Common myeloid progenitor, CD34-positive (primary cell): Measurements from ENCODE around the gene SNX2.

ENCODE experiments used
- CTCF ChIA-PET: fragments of 350-600 bp; sonication (Branson Sonifier 250); formaldehyde crosslinking; loops from one replicate; lab custom pipeline; 2021; ENCODE audit warnings: antibody characterized with exemption; lab: Charles Lee
- POLR2A ChIA-PET: fragments of 350-600 bp; sonication (Branson Sonifier 250); formaldehyde crosslinking; loops from one replicate; lab custom pipeline; 2021; ENCODE audit warnings: antibody characterized with exemption; lab: Charles Lee
- DNase-seq, 3 donors: peaks; one replicate each; pipeline versions ENCODE4 v3.0.0 to v3.0.0-alpha.2; 2013
- H3K27ac ChIP-seq, 2 experiments: 1 replicate in 1 of 2; 2 replicates in 1 of 2; pipeline ENCODE4 v1.7.0; 2013; ENCODE audit warnings: inconsistent platforms in 2 of 2, low read length in 2 of 2, mild to moderate bottlenecking in 2 of 2, low read depth in 1 of 2, moderate library complexity in 1 of 2; ENCODE audit not compliant: severe bottlenecking in 2 of 2, insufficient read depth in 1 of 2, poor library complexity in 1 of 2
- H3K27me3 ChIP-seq, 5 experiments: replicated peaks in 2 of 5; 1 replicate in 3 of 5; 2 replicates in 2 of 5; pipeline versions ENCODE4 v1.6.1 to v1.7.0; 2013; ENCODE audit warnings: low read length in 4 of 5, mild to moderate bottlenecking in 2 of 5, moderate library complexity in 2 of 5, inconsistent platforms in 1 of 5; ENCODE audit not compliant: insufficient read depth in 5 of 5, control insufficient read depth in 4 of 5
- H3K36me3 ChIP-seq, 4 experiments: 1 replicate in 2 of 4; 2 replicates in 2 of 4; pipeline versions ENCODE4 v1.6.1 to v1.7.0; 2013; ENCODE audit warnings: low read length in 3 of 4, control low read depth in 1 of 4, mild to moderate bottlenecking in 1 of 4; ENCODE audit not compliant: control insufficient read depth in 4 of 4, insufficient read depth in 4 of 4
- H3K4me1 ChIP-seq, 4 experiments: 1 replicate in 3 of 4; 2 replicates in 1 of 4; pipeline versions ENCODE4 v1.6.1 to v1.7.1; 2013; ENCODE audit warnings: low read length in 3 of 4, mild to moderate bottlenecking in 3 of 4, control low read depth in 1 of 4, inconsistent platforms in 1 of 4, moderate library complexity in 1 of 4; ENCODE audit not compliant: control insufficient read depth in 4 of 4, insufficient read depth in 4 of 4; ENCODE audit errors: control extremely low read depth in 1 of 4
- H3K4me3 ChIP-seq, 7 experiments: 1 replicate in 4 of 7; 2 replicates in 3 of 7; pipeline versions ENCODE4 v1.5.1 to v1.7.0; 2013; ENCODE audit warnings: mild to moderate bottlenecking in 7 of 7, low read length in 6 of 7, moderate library complexity in 6 of 7, inconsistent platforms in 2 of 7, low read depth in 2 of 7, control low read depth in 1 of 7; ENCODE audit not compliant: insufficient read depth in 4 of 7, control insufficient read depth in 1 of 7; ENCODE audit errors: extremely low read depth in 1 of 7
- H3K9me3 ChIP-seq, 5 experiments: 1 replicate in 4 of 5; 2 replicates in 1 of 5; pipeline versions ENCODE4 v1.6.1 to v1.7.1; 2013; ENCODE audit warnings: low read length in 4 of 5, mild to moderate bottlenecking in 2 of 5, inconsistent platforms in 1 of 5, low read depth in 1 of 5, moderate library complexity in 1 of 5; ENCODE audit not compliant: control insufficient read depth in 4 of 5, insufficient read depth in 2 of 5; ENCODE audit errors: control extremely low read depth in 1 of 5
- WGBS: methylation state at CpG from one replicate; pipeline ENCODE4 v1.1.5; 2013; ENCODE audit not compliant: insufficient coverage; 5-methylcytosine and 5-hydroxymethylcytosine counted together

Gene SNX2

DNA sequence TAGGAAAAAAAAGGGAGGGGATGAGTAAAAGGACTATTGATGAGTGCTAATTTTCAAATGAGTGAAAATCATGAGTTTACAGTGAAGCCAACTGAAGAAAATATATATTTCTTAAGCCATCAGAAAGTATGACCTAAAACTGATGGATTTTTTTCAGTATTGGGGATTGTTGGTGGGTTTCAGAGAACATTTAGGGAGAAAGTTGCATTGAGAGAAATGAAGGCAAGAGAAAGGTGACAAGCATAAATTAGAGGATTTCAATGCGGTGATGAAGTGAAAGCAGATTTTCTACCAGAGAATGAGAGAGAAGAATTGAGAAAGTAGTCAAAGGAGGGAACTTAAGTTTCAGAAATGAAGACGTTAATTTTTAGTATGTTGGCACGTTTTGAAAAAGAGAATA, 62.1 kb downstream of the SNX2 start:
- POLR2A ChIA-PET, result no interaction called here
- Histone ChIP-seq H3K36me3 (no peaks in the 10 kb centered on the region), H3K9me3 (no peaks in the 10 kb centered on the region), H3K4me1 (no peaks in the 10 kb centered on the region), H3K4me3 (no peak overlapping the region), H3K27ac (no peak overlapping the region), H3K27me3 (peaks cover 0 to 2% (median 0%) of the 10 kb centered on the region in 5 experiments)
- CTCF ChIA-PET, result interaction anchor here (1.3 kb wide), 1 partner anchor 9 kb away, joined by 3 read pairs; no protein-coding TSS in a partner anchor
- no peak for DNase-seq
- WGBS, result 93% methylated on average over 3 of the region's 3 CpGs

DNA sequence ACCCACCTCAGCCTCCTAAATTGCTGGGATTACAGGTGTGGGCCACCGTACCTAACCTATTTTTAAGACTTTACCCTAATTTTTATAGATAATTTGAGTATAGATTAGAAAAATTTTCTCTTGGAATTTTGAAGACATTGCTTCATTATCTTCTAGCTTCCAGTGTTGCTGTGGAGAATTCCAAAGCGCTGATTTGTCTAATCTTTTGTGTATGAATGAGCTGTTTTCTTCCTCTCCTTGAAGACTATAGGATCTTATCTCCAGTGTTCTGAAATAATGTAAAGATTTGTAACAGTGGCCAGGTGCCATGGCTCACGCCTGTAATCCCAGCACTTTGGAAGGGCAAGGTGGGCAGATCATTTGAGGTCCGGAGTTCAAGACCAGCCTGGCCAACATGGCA, 64.9 kb downstream of the SNX2 start:
- H3K4me3 ChIP-seq, result no peak overlapping the region
- ChIA-PET POLR2A (no interaction called here), CTCF (no interaction called here)
- H3K4me1 ChIP-seq, result peaks cover 0 to 12% (median 9%) of the 10 kb centered on the region in 4 experiments
- H3K9me3 ChIP-seq, result no peaks in the 10 kb centered on the region
- peaks cover 0 to 13% (median 0%) of the 10 kb centered on the region in 5 experiments for H3K27me3 ChIP-seq
- H3K27ac ChIP-seq, result no peak overlapping the region
- no peaks in the 10 kb centered on the region for H3K36me3 ChIP-seq
- DNase-seq, result no peak
- WGBS, result 100% methylated on average over 2 of the region's 4 CpGs

- no peak for DNase-seq
- peaks cover 0 to 13% (median 0%) of the 10 kb centered on the region in 5 experiments for H3K27me3 ChIP-seq
- WGBS, result 100% methylated on average over 2 of the region's 6 CpGs
- H3K4me3 ChIP-seq, result no peak overlapping the region
- H3K4me1 ChIP-seq, result peaks cover 0 to 21% (median 11%) of the 10 kb centered on the region in 4 experiments
- ChIA-PET CTCF (no interaction called here), POLR2A (no interaction called here)
- no peak overlapping the region for H3K27ac ChIP-seq
- no peaks in the 10 kb centered on the region for H3K36me3 ChIP-seq
- H3K9me3 ChIP-seq, result no peaks in the 10 kb centered on the region
Observed at GRCh38 chr5:122842016-122842580, 67.2 kb downstream of the SNX2 start.

DNA sequence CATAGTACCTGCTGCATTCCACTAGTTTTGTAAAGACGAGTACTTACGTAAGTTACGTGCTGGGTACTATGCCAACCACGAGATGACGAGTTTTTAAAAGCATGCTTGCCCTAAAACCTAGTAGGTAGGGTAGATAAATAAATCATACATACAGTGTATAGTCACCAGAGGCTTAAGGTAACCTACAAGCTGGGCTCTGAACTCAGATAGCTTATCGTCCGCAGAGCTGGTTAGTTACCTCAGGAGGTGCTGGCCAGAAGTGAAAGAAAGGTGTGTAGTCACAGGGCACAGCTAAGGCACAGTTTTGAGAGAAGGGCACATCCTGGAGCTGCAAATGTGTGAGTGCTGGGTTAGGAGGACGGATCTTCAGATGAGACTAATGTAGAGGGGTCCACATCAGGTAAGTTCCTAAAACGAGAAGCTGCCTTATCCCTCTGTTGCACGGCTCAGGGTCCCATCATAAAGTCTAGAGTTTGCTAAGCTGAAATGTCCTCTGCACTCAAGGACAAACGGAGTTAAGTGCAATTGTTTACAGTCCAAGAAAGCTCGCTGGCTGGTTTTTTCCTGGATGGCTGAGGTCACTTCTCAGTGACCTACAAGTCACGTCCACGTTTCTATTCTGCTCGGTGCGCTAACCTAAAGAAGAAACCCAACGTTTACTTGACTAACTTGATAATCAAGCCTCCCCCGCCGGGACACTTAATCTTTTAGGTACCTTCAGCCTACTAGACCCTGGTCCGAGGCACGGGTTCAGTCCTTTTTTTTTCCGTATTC, 69.4 kb downstream of the SNX2 start:
- peak in 2 of 3 donors; percentile 21 to 31 for DNase-seq
- H3K9me3 ChIP-seq, result no peaks in the 10 kb centered on the region
- POLR2A ChIA-PET, result interaction anchor here (0.7 kb wide), 1 partner anchor 32 kb away, joined by 4 read pairs; no protein-coding TSS in a partner anchor

GRCh38 chr5:122844910-122845228, 70.0 kb downstream of the SNX2 start:
- POLR2A ChIA-PET, result interaction anchor here (0.7 kb wide), 1 partner anchor 33 kb away, joined by 4 read pairs; no protein-coding TSS in a partner anchor
- Histone ChIP-seq H3K27ac (peak overlapping the region in 1 of 2 experiments; percentile 17), H3K9me3 (peaks cover 0 to 2% (median 0%) of the 10 kb centered on the region in 5 experiments), H3K4me3 (peak overlapping the region; percentile 71 to 89 (median 76)), H3K36me3 (no peaks in the 10 kb centered on the region), H3K27me3 (peaks cover 0 to 13% (median 0%) of the 10 kb centered on the region in 5 experiments), H3K4me1 (peaks cover 0 to 21% (median 15%) of the 10 kb centered on the region in 4 experiments)
- 0% methylated on average over 16 of the region's 16 CpGs for WGBS
- CTCF ChIA-PET, result interaction anchor here (1.3 kb wide), 1 partner anchor 9 kb away, joined by 3 read pairs; no protein-coding TSS in a partner anchor
- peak in 2 of 3 donors; percentile 12 to 23 for DNase-seq

More for the DNA sequence above, 69.4 kb downstream of the SNX2 start:
- H3K27ac ChIP-seq, result peak overlapping the region in 1 of 2 experiments; percentile 17
- peak overlapping the region; percentile 71 to 89 (median 76) for H3K4me3 ChIP-seq
- H3K27me3 ChIP-seq, result peaks cover 0 to 13% (median 0%) of the 10 kb centered on the region in 5 experiments
- CTCF ChIA-PET, result interaction anchor here (0.7 to 1.3 kb wide), 2 partner anchors 8 to 70 kb away, joined by 3 read pairs; no protein-coding TSS in a partner anchor
- peaks cover 0 to 21% (median 12%) of the 10 kb centered on the region in 4 experiments for H3K4me1 ChIP-seq
- 29% methylated on average over 20 of the region's 22 CpGs for WGBS
- H3K36me3 ChIP-seq, result no peaks in the 10 kb centered on the region

GRCh38 chr5:122845229-122846050, 70.6 kb downstream of the SNX2 start, which contains the start of gene SNX24:
Gene SNX24, plus strand, starts transcription at chr5:122845613. Its CDS starts 21 bp downstream, at chr5:122845634.
- Histone ChIP-seq H3K27ac (peak within 1 kb of the TSS in 1 of 2 experiments; percentile 17), H3K36me3 (no peaks in the 10 kb centered on the region), H3K4me3 (peak within 1 kb of the TSS; percentile 71 to 89 (median 76)), H3K27me3 (peaks cover 0 to 13% (median 0%) of the 10 kb centered on the region in 5 experiments), H3K9me3 (peaks cover 0 to 4% (median 0%) of the 10 kb centered on the region in 5 experiments), H3K4me1 (peaks cover 0 to 23% (median 16%) of the 10 kb centered on the region in 4 experiments)
- WGBS, result under 1% methylated on average over 85 of the region's 92 CpGs
- peak; percentile 46 to 82 (median 75) for DNase-seq
- POLR2A ChIA-PET, result no interaction called here
- CTCF ChIA-PET, result interaction anchor here (1.3 kb wide), 1 partner anchor 10 kb away, joined by 3 read pairs; no protein-coding TSS in a partner anchor
